Gastroesophageal sphincter (tissue), 4 donors: ENCODE data around the gene CEP104. TPM values are rescaled to one million over a fixed set of nuclear protein-coding genes. Genes with fewer than 3 reads are reported as not detected.

Experiments used
- ATAC-seq: fragments of 150-250 bp; one replicate; pipeline ENCODE4 v1.9.1; 2016; ENCODE audit warnings: mild to moderate bottlenecking, moderate library complexity
- H3K27ac ChIP-seq, 4 donors: fragments of 200-600 bp; sonication (generic) in 3 of 4; 1 replicate in 3 of 4; 2 replicates in 1 of 4; pipeline ENCODE4 v1.5.1; 2016 to 2019
- H3K27me3 ChIP-seq: fragments of 200-600 bp; sonication (generic); one replicate; pipeline ENCODE4 v1.5.1; 2019
- H3K36me3 ChIP-seq, 2 donors: fragments of 200-600 bp; sonication (generic); one replicate each; pipeline ENCODE4 v1.5.1; 2019; ENCODE audit warnings: control low read depth in 1 of 2
- H3K4me1 ChIP-seq, 3 donors: fragments of 200-600 bp; sonication (generic); 1 replicate in 2 of 3; 2 replicates in 1 of 3; pipeline ENCODE4 v1.5.1; 2016 to 2019; ENCODE audit warnings: control low read depth in 2 of 3
- H3K4me3 ChIP-seq, 2 donors: fragments of 200-600 bp; sonication (generic); one replicate each; pipeline ENCODE4 v1.5.1; 2019; ENCODE audit warnings: mild to moderate bottlenecking in 1 of 2, moderate library complexity in 1 of 2
- H3K9me3 ChIP-seq, 3 donors: fragments of 200-600 bp; sonication (generic); one replicate each; pipeline ENCODE4 v1.5.1; 2017 to 2019; ENCODE audit warnings: control low read depth in 2 of 3
- EP300 ChIP-seq: sonication (generic); formaldehyde crosslinking; IDR thresholded peaks from one replicate; pipeline ENCODE4 v1.6.1; 2017; ENCODE audit warnings: antibody characterized with exemption, mild to moderate bottlenecking
- POLR2A ChIP-seq, 2 donors: fragments of 450-650 bp; IDR thresholded peaks; one replicate each; pipeline ENCODE4 v1.6.1; 2017; ENCODE audit warnings: antibody characterized with exemption in 2 of 2, mild to moderate bottlenecking in 2 of 2, moderate library complexity in 1 of 2
- POLR2AphosphoS5 ChIP-seq: sonication (generic); formaldehyde crosslinking; IDR thresholded peaks from one replicate; pipeline ENCODE4 v1.6.1; 2017; ENCODE audit warnings: antibody characterized with exemption
- WGBS, 2 donors: methylation state at CpG; one replicate each; pipeline ENCODE4 v1.1.5; 2018; ENCODE audit warnings: low coverage in 1 of 2; 5-methylcytosine and 5-hydroxymethylcytosine counted together
- total RNA-seq, 4 donors: library from RNA; depleted of rRNA; stranded (reverse); fragments of >200 nt; gene quantifications; one replicate each; pipeline ENCODE4 v1.1.0, GENCODE V29; 2016
- TF ChIP-seq, protein P1 (sequence below), 4 experiments: fragments of 200-600 bp in 2 of 4; fragments of 450-650 bp in 2 of 4; sonication (generic) in 1 of 4; IDR thresholded peaks; one replicate each; pipeline ENCODE4 v1.5.1; 2017 to 2019; ENCODE audit warnings: antibody characterized with exemption in 4 of 4, mild to moderate bottlenecking in 2 of 4, moderate library complexity in 2 of 4

CEP104 gene
- 10 to 100 TPM; 29.3 to 78.2 (median 41.8) TPM for total RNA-seq

DNA sequence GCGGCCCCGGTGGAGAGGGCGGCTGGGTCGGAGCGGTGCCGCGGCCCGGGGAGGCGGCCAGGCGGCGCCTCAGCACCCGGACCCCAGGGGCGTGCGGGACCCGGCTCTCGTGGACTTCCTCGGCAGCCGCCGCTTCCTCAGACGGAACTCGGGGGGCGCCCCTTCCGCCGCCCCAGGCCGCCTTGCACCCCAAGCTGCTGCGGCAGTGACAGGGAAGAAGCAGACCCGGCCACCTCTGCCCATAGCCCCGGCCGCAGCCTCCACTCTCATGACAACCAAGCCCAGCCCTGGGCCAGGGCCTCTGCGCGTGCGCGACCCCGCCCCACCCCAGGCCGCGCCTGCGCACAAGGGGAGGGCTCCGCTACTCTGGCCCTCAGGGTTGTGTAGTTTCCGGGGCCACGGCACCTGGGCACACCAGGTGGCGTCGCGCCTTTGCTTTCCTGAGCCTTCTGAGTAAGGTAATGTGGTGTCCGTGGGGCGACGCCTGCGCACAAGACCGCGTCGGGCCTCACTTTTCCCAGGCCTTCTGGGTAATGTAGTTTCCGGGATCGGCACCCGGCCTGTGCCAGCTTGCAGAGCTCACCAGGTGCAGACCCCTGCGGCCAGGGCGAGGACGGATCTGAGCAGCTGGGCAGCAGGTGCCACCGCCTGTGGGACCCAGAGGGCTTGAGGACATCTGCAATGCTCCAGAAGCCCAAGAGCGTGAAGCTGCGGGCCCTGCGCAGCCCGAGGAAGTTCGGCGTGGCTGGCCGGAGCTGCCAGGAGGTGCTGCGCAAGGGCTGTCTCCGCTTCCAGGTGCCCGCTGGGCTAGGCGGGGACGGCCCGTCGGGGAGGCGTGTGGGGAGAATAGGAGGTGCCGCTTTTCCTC is at the start of gene CEP104, which contains the start of gene DFFB:
TSS of gene CEP104 (minus strand) at position 289 of the 868 bp plus-strand sequence. CDS start 4,804 bp downstream, outside the sequence.
TSS of gene DFFB (plus strand) at position 554 of the 868 bp plus-strand sequence. CDS start at position 682, 128 bp downstream.
- peak within 1 kb of the TSS; percentile 44 to 85 (median 84) for H3K27ac ChIP-seq
- peak; percentile 95 for ATAC-seq
- peaks cover 0 to 34% (median 17%) of the 10 kb centered on the region in 3 donors for H3K4me1 ChIP-seq
- H3K9me3 ChIP-seq, result no peaks in the 10 kb centered on the region
- no CpG with 5 or more reads among the region's 73 CpGs for WGBS, 2 donors
- no peaks in the 10 kb centered on the region for H3K27me3 ChIP-seq
- peak within 1 kb of the TSS; percentile 81 to 96 for H3K4me3 ChIP-seq
- peak; percentile 67 for TF ChIP-seq POLR2AphosphoS5
- TF ChIP-seq POLR2A (IDR thresholded peaks at IDR 0.05), result peak; percentile 58 to 62
- TF ChIP-seq EP300, result no peak
- TF ChIP-seq, protein P1, sequence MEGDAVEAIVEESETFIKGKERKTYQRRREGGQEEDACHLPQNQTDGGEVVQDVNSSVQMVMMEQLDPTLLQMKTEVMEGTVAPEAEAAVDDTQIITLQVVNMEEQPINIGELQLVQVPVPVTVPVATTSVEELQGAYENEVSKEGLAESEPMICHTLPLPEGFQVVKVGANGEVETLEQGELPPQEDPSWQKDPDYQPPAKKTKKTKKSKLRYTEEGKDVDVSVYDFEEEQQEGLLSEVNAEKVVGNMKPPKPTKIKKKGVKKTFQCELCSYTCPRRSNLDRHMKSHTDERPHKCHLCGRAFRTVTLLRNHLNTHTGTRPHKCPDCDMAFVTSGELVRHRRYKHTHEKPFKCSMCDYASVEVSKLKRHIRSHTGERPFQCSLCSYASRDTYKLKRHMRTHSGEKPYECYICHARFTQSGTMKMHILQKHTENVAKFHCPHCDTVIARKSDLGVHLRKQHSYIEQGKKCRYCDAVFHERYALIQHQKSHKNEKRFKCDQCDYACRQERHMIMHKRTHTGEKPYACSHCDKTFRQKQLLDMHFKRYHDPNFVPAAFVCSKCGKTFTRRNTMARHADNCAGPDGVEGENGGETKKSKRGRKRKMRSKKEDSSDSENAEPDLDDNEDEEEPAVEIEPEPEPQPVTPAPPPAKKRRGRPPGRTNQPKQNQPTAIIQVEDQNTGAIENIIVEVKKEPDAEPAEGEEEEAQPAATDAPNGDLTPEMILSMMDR (IDR thresholded peaks at IDR 0.05), result peak in 1 of 4 experiments; percentile 44
- peaks cover 0 to 13% of the 10 kb centered on the region in 2 donors for H3K36me3 ChIP-seq

DNA sequence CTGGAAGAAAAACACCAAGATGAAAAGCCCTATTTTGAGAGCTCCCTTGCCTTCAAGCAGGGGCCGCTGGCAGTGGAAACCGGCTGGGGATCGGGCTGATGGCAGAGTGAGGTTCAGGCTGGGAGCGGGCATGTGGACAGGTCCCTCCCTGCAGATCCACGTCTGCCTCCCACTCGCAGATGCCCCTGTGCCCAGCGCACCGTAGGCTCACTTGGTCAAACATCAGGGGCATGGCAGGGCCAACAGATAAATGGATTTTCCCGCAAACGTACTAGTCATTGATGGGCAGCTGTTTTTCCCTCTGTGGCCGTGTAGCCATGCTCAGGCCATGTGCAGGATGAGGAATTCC is 49.6 kb upstream of the CEP104 start:
- TF ChIP-seq POLR2AphosphoS5, result no peak
- TF ChIP-seq EP300, result no peak
- no peak for TF ChIP-seq POLR2A (IDR thresholded peaks at IDR 0.05)
- TF ChIP-seq, protein P1 (IDR thresholded peaks at IDR 0.05), result no peak
- H3K9me3 ChIP-seq, result no peaks in the 10 kb centered on the region
- 79 to 100% methylated on average over 1 to 4 of the region's 11 CpGs for WGBS, 2 donors

DNA sequence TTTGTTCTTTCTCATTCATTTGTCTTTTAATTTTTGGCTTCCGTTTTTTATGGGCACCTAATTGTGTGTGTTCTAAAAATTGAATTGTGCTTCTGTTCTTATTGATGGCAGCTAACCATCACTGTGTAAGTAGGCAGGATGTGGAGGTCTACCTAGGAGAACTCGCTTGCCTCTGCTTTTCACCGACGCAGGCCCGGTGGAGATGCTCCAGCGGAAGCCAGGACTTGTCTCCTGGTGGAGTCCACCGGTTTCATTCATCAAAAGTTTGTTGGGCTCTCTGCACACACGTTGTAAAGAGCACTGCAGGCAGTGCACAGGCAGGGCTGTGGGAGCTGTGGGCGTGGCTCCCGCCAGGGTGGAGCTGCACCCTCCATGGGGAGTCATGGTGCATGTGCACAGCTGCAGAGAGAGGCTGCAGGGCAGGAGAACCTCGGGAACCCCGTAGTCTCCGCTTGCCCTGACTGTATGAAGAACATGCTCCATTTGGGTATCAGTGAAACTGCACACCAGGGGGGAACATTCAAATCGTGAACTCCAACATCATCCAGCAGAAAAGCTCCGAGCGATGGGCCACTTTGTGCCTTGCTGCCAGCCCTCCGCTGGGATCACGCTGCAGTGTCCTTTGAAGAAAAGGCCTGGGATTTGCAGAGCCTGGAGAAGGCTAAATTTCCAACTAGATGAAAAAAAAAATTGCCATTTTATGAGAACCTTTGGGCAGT is 49.1 kb upstream of the CEP104 start:
- 91 to 97% methylated on average over 5 to 9 of the region's 18 CpGs for WGBS, 2 donors
- TF ChIP-seq, protein P1 (IDR thresholded peaks at IDR 0.05), result no peak
- TF ChIP-seq POLR2AphosphoS5 (no peak), EP300 (no peak), POLR2A (IDR thresholded peaks at IDR 0.05) (no peak)
- Histone ChIP-seq H3K4me1 (peaks cover 0 to 14% (median 6%) of the 10 kb centered on the region in 3 donors), H3K4me3 (no peak overlapping the region), H3K27me3 (peaks cover 17% of the 10 kb centered on the region), H3K27ac (no peak overlapping the region), H3K9me3 (no peaks in the 10 kb centered on the region), H3K36me3 (no peaks in the 10 kb centered on the region)
- no peak for ATAC-seq

More for the DNA sequence above, 49.6 kb upstream of the CEP104 start:
- Histone ChIP-seq H3K4me3 (no peak overlapping the region), H3K4me1 (peaks cover 0 to 15% (median 3%) of the 10 kb centered on the region in 3 donors), H3K27ac (no peak overlapping the region), H3K36me3 (no peaks in the 10 kb centered on the region), H3K27me3 (peaks cover 22% of the 10 kb centered on the region)
- ATAC-seq, result no peak

DNA sequence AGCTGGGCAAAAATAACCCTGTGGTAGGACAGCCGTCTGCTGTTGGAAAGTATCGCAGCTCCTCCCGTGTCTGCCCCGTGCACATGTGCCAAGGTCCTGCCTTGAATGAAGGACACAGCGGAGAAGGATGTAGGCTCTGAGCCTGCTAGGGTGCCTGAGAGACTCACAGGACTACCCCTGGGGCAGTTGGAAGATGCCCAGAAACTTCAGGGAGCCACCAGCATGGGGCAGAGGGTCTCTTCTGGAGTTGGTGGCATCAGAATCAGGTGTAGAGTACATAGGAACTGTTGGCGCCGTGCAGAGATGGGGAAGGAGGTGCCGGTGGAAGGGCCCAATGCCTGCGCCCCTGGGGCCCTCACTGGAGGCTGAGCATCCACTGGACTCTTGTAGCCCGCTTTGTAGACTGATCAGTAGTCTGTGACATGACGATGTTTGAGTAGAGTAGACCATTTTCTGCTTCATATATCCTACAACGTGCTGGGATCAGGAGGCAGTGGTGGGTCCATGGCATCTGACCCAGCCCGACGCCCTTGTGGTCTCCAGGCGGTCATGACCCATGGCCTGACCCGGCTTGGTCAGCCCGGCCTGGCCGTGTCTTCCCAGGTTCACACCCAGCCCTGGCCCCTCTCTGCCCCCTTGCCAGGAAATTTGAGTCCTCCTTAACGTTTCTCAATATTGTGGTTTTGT is 48.4 kb upstream of the CEP104 start:
- H3K36me3 ChIP-seq, result no peaks in the 10 kb centered on the region
- TF ChIP-seq POLR2AphosphoS5, result no peak
- TF ChIP-seq, protein P1 (IDR thresholded peaks at IDR 0.05), result no peak
- no peak for TF ChIP-seq EP300
- no peak for TF ChIP-seq POLR2A (IDR thresholded peaks at IDR 0.05)
- peaks cover 0 to 7% (median 3%) of the 10 kb centered on the region in 3 donors for H3K4me1 ChIP-seq
- no peaks in the 10 kb centered on the region for H3K9me3 ChIP-seq
- H3K27me3 ChIP-seq, result peaks cover 10% of the 10 kb centered on the region
- 83 to 87% methylated on average over 10 to 13 of the region's 19 CpGs for WGBS, 2 donors
- ATAC-seq, result no peak
- no peak overlapping the region for H3K27ac ChIP-seq
- H3K4me3 ChIP-seq, result no peak overlapping the region
